GM12878 (cell line): ENCODE data around the gene SMG9. TPM values are rescaled to one million over a fixed set of nuclear protein-coding genes. Genes with fewer than 3 reads are reported as not detected.
A peak's percentile ranks its signal among the peaks of the same experiment; 100 is the strongest.

Source experiments
- ASH2L ChIP-seq: fragments of 300-600, 200-600 bp; sonication (generic); IDR thresholded peaks from 2 replicates; pipeline ENCODE4 v1.6.1; 2017; ENCODE audit warnings: low read depth, mild to moderate bottlenecking, borderline replicate concordance
- CBFB ChIP-seq: IDR thresholded peaks from 2 replicates; pipeline ENCODE4 v1.6.1; 2016; ENCODE audit warnings: antibody characterized with exemption, low read depth
- DPF2 ChIP-seq: fragments of 450-650 bp; IDR thresholded peaks from 2 replicates; pipeline ENCODE4 v1.6.1; 2017; ENCODE audit warnings: mild to moderate bottlenecking
- EGR1 ChIP-seq, 2 experiments: IDR thresholded peaks; 1 replicate in 1 of 2; 2 replicates in 1 of 2; pipeline ENCODE4 v1.6.1; 2011 to 2012; ENCODE audit warnings: low read depth in 2 of 2, low read length in 2 of 2, borderline replicate concordance in 1 of 2, mild to moderate bottlenecking in 1 of 2, moderate library complexity in 1 of 2
- FOS ChIP-seq: IDR thresholded peaks from 3 replicates; pipeline ENCODE4 v1.6.1; 2011; ENCODE audit warnings: borderline replicate concordance; ENCODE audit not compliant: insufficient read length; ENCODE audit errors: extremely low read depth
- IKZF1 ChIP-seq: fragments of 450-650 bp; conservative IDR thresholded peaks from 2 replicates; pipeline ENCODE4 v1.6.1; 2017; ENCODE audit warnings: antibody characterized with exemption, mild to moderate bottlenecking
- MXI1 ChIP-seq: fragments of 150-350 bp; IDR thresholded peaks from 2 replicates; pipeline ENCODE4 v1.6.1; 2011; ENCODE audit warnings: low read depth, mild to moderate bottlenecking, inconsistent platforms, low read length, improper control_type of control experiment
- MYC ChIP-seq: IDR thresholded peaks from 2 replicates; pipeline ENCODE4 v1.6.1; 2011; ENCODE audit warnings: mild to moderate bottlenecking, low read length, moderate library complexity, inconsistent platforms; ENCODE audit not compliant: insufficient read depth, insufficient replicate concordance, insufficient read length, severe bottlenecking
- NBN ChIP-seq: fragments of 450-650 bp; IDR thresholded peaks from 2 replicates; pipeline ENCODE4 v1.6.1; 2016
- POU2F2 ChIP-seq: IDR thresholded peaks from 3 replicates; pipeline ENCODE4 v1.6.1; 2011; ENCODE audit warnings: low read depth, mild to moderate bottlenecking, low read length, borderline replicate concordance
- SIX5 ChIP-seq: IDR thresholded peaks from 2 replicates; pipeline ENCODE4 v1.6.1; 2011; ENCODE audit warnings: mild to moderate bottlenecking, low read depth, low read length, moderate library complexity; ENCODE audit not compliant: severe bottlenecking
- SMARCA5 ChIP-seq: fragments of 450-650 bp; IDR thresholded peaks from 2 replicates; pipeline ENCODE4 v1.6.1; 2017; ENCODE audit warnings: mild to moderate bottlenecking
- TCF12 ChIP-seq: IDR thresholded peaks from 2 replicates; pipeline ENCODE4 v1.6.1; 2011; ENCODE audit warnings: low read depth, mild to moderate bottlenecking, low read length
- polyA plus RNA-seq, 11 experiments: library from polyadenylated mRNA; depleted of rRNA in 4 of 11; unstranded in 6 of 11; stranded (reverse) in 5 of 11; fragments of >200 nt; fragmentation: Nextera tagmentation in 4 of 11; fragmentation: Illumina TruSeq in 1 of 11; extraction: Ambion mirVana in 4 of 11; extraction: Trizol in 1 of 11; gene quantifications; 1 replicate in 1 of 11; 2 replicates in 10 of 11; pipeline versions ENCODE4 v1.2.1 to v1.2.3, GENCODE V29; 2011 to 2016; ENCODE audit warnings: inconsistent platforms in 2 of 11, missing spikeins in 2 of 11, low read depth in 1 of 11
- total RNA-seq, 4 experiments: library from RNA; depleted of rRNA in 3 of 4; stranded (reverse); fragments of >200 nt in 3 of 4; fragmentation: Illumina TruSeq in 1 of 4; extraction: Trizol in 1 of 4; gene quantifications; 2 replicates each; pipeline versions ENCODE4 v1.2.1 to v1.2.3, GENCODE V29; 2013 to 2021
- TF ChIP-seq, protein P1 (sequence below): IDR thresholded peaks from 2 replicates; pipeline ENCODE4 v1.6.1; 2011; ENCODE audit warnings: borderline replicate concordance, low read depth, mild to moderate bottlenecking, moderate library complexity, mixed read lengths, low read length; ENCODE audit not compliant: insufficient read depth; ENCODE audit errors: extremely low read length
- TF ChIP-seq, protein P2 (sequence below): IDR thresholded peaks from 2 replicates; pipeline ENCODE4 v1.6.1; 2012; ENCODE audit warnings: low read depth, low read length, improper control_type of control experiment
- TF ChIP-seq, protein P3 (sequence below): IDR thresholded peaks from 2 replicates; pipeline ENCODE4 v1.6.1; 2011; ENCODE audit warnings: borderline replicate concordance, low read depth, mild to moderate bottlenecking, moderate library complexity, low read length; ENCODE audit not compliant: insufficient read depth, poor library complexity, severe bottlenecking
- TF ChIP-seq, protein P4 (sequence below), 3 experiments: IDR thresholded peaks in 2 of 3; conservative IDR thresholded peaks in 1 of 3; 2 replicates each; pipeline ENCODE4 v1.5.1; 2011; ENCODE audit warnings: low read depth in 3 of 3, low read length in 3 of 3, mild to moderate bottlenecking in 3 of 3, control low read depth in 2 of 3, moderate library complexity in 2 of 3, inconsistent platforms in 1 of 3, mixed read lengths in 1 of 3; ENCODE audit not compliant: control insufficient read depth in 2 of 3, insufficient read depth in 1 of 3; ENCODE audit errors: extremely low read depth in 1 of 3
- TF ChIP-seq, protein P5 (sequence below): fragments of 450-650 bp; IDR thresholded peaks from 2 replicates; pipeline ENCODE4 v1.6.1; 2018; ENCODE audit warnings: borderline replicate concordance, mild to moderate bottlenecking; ENCODE audit not compliant: partially characterized antibody
- TF ChIP-seq, protein P6 (sequence below): fragments of 450-650 bp; IDR thresholded peaks from 2 replicates; pipeline ENCODE4 v1.6.1; 2017; ENCODE audit warnings: mild to moderate bottlenecking, low read depth, inconsistent platforms; ENCODE audit not compliant: poor library complexity, severe bottlenecking

The SMG9 gene
- total and polyA plus RNA-seq, 10 of the 15 experiments (the other 5 are each of a cell fraction or from before 2014, with no cell fraction given) = 0.69 to 52.2 (median 28.1) TPM

DNA sequence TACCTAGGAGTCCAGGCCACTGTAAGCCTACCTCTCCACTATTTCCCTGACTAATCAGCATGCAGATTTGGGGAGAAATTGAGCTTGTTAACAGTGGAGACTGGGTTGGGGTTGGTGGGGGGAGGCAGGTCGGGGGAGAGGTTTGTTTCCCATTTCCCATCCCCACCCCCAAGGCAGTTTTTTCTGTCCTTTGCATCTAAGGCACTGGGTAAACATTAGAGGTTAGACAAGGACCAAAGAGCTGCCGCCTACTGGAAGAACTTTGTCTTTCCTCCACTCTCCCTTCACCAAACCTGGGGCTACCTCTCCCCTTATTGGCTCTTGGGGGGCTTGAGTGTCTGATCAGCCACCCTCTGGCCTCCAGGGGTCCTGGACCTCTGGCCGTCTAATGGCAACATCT is 25.1 kb upstream of the SMG9 start (continued):
- TF ChIP-seq, protein P1, sequence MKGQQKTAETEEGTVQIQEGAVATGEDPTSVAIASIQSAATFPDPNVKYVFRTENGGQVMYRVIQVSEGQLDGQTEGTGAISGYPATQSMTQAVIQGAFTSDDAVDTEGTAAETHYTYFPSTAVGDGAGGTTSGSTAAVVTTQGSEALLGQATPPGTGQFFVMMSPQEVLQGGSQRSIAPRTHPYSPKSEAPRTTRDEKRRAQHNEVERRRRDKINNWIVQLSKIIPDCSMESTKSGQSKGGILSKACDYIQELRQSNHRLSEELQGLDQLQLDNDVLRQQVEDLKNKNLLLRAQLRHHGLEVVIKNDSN = no peak
- peak; percentile 71 for TF ChIP-seq SMARCA5
- TF ChIP-seq, protein P2, sequence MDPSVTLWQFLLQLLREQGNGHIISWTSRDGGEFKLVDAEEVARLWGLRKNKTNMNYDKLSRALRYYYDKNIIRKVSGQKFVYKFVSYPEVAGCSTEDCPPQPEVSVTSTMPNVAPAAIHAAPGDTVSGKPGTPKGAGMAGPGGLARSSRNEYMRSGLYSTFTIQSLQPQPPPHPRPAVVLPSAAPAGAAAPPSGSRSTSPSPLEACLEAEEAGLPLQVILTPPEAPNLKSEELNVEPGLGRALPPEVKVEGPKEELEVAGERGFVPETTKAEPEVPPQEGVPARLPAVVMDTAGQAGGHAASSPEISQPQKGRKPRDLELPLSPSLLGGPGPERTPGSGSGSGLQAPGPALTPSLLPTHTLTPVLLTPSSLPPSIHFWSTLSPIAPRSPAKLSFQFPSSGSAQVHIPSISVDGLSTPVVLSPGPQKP = no peak
- TF ChIP-seq EGR1 (IDR thresholded peaks at IDR 0.05; ENCODE audit: borderline replicate concordance in 1 of 2, low read depth in 2 of 2, low read length in 2 of 2) = no peak
- TF ChIP-seq CBFB = no peak
- TF ChIP-seq, protein P3, sequence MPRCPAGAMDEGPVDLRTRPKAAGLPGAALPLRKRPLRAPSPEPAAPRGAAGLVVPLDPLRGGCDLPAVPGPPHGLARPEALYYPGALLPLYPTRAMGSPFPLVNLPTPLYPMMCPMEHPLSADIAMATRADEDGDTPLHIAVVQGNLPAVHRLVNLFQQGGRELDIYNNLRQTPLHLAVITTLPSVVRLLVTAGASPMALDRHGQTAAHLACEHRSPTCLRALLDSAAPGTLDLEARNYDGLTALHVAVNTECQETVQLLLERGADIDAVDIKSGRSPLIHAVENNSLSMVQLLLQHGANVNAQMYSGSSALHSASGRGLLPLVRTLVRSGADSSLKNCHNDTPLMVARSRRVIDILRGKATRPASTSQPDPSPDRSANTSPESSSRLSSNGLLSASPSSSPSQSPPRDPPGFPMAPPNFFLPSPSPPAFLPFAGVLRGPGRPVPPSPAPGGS = no peak
- TF ChIP-seq IKZF1 = no peak
- TF ChIP-seq DPF2 = no peak; the same call in 1 of the 2 replicates
- TF ChIP-seq MYC = no peak
- TF ChIP-seq POU2F2 = no peak
- no peak for TF ChIP-seq ASH2L
- TF ChIP-seq, protein P4, sequence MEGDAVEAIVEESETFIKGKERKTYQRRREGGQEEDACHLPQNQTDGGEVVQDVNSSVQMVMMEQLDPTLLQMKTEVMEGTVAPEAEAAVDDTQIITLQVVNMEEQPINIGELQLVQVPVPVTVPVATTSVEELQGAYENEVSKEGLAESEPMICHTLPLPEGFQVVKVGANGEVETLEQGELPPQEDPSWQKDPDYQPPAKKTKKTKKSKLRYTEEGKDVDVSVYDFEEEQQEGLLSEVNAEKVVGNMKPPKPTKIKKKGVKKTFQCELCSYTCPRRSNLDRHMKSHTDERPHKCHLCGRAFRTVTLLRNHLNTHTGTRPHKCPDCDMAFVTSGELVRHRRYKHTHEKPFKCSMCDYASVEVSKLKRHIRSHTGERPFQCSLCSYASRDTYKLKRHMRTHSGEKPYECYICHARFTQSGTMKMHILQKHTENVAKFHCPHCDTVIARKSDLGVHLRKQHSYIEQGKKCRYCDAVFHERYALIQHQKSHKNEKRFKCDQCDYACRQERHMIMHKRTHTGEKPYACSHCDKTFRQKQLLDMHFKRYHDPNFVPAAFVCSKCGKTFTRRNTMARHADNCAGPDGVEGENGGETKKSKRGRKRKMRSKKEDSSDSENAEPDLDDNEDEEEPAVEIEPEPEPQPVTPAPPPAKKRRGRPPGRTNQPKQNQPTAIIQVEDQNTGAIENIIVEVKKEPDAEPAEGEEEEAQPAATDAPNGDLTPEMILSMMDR (IDR thresholded peaks at IDR 0.05 in 2 of 3, conservative IDR thresholded peaks at IDR 0.05 in 1 of 3; ENCODE audit: control insufficient read depth in 2 of 3, extremely low read depth in 1 of 3, insufficient read depth in 1 of 3, low read depth in 3 of 3, low read length in 3 of 3) = peak; percentile 47 to 54 (median 52); a peak in 5 of 6 replicates
- 0 out of 2 replicates have a peak, but pooled peaks have one; percentile 20 for TF ChIP-seq NBN
- TF ChIP-seq, protein P5, sequence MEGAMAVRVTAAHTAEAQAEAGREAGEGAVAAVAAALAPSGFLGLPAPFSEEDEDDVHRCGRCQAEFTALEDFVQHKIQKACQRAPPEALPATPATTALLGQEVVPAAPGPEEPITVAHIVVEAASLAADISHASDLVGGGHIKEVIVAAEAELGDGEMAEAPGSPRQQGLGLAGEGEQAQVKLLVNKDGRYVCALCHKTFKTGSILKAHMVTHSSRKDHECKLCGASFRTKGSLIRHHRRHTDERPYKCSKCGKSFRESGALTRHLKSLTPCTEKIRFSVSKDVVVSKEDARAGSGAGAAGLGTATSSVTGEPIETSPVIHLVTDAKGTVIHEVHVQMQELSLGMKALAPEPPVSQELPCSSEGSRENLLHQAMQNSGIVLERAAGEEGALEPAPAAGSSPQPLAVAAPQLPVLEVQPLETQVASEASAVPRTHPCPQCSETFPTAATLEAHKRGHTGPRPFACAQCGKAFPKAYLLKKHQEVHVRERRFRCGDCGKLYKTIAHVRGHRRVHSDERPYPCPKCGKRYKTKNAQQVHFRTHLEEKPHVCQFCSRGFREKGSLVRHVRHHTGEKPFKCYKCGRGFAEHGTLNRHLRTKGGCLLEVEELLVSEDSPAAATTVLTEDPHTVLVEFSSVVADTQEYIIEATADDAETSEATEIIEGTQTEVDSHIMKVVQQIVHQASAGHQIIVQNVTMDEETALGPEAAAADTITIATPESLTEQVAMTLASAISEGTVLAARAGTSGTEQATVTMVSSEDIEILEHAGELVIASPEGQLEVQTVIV = no peak
- TF ChIP-seq SIX5 = no peak
- TF ChIP-seq MXI1 = 0 out of 2 replicates have a peak, but pooled peaks have one; percentile 6
- TF ChIP-seq TCF12 = no peak
- no peak for TF ChIP-seq FOS
- TF ChIP-seq, protein P6, sequence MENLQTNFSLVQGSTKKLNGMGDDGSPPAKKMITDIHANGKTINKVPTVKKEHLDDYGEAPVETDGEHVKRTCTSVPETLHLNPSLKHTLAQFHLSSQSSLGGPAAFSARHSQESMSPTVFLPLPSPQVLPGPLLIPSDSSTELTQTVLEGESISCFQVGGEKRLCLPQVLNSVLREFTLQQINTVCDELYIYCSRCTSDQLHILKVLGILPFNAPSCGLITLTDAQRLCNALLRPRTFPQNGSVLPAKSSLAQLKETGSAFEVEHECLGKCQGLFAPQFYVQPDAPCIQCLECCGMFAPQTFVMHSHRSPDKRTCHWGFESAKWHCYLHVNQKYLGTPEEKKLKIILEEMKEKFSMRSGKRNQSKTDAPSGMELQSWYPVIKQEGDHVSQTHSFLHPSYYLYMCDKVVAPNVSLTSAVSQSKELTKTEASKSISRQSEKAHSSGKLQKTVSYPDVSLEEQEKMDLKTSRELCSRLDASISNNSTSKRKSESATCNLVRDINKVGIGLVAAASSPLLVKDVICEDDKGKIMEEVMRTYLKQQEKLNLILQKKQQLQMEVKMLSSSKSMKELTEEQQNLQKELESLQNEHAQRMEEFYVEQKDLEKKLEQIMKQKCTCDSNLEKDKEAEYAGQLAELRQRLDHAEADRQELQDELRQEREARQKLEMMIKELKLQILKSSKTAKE = peak; percentile 34
